H9 (cell line): ENCODE measurements around the gene EYA4. TPM values are rescaled to one million over a fixed set of nuclear protein-coding genes. Genes with fewer than 3 reads are reported as not detected.

ENCODE experiments used
- DNase-seq: peaks from one replicate; pipeline ENCODE4 v3.0.0-alpha.2; 2017
- H2AFZ ChIP-seq: one replicate; pipeline ENCODE4 v1.6.1; 2013; ENCODE audit warnings: mild to moderate bottlenecking, low read length, control low read depth, moderate library complexity
- H2AK5ac ChIP-seq: 2 replicates; pipeline ENCODE4 v1.6.1; 2013; ENCODE audit warnings: low read length, control low read depth, mixed read lengths; ENCODE audit not compliant: insufficient read length
- H2BK120ac ChIP-seq: one replicate; pipeline ENCODE4 v1.6.1; 2013; ENCODE audit warnings: low read depth, mild to moderate bottlenecking, low read length, control low read depth, inconsistent platforms; ENCODE audit not compliant: poor library complexity, severe bottlenecking
- H2BK12ac ChIP-seq: 2 replicates; pipeline ENCODE4 v1.6.1; 2013; ENCODE audit warnings: low read length, control low read depth, mixed read lengths, low read depth; ENCODE audit not compliant: insufficient read length
- H2BK15ac ChIP-seq: 2 replicates; pipeline ENCODE4 v1.6.1; 2013; ENCODE audit warnings: low read depth, low read length, control low read depth
- H2BK20ac ChIP-seq: one replicate; pipeline ENCODE4 v1.6.1; 2013; ENCODE audit warnings: low read depth, mild to moderate bottlenecking, low read length, control low read depth, inconsistent platforms; ENCODE audit not compliant: poor library complexity, severe bottlenecking
- H2BK5ac ChIP-seq: 2 replicates; pipeline ENCODE4 v1.6.1; 2013; ENCODE audit warnings: low read length, control low read depth, mixed read lengths; ENCODE audit not compliant: insufficient read length
- H3K14ac ChIP-seq: 2 replicates; pipeline ENCODE4 v1.6.1; 2013; ENCODE audit warnings: low read length, control low read depth; ENCODE audit not compliant: insufficient read depth
- H3K18ac ChIP-seq: 2 replicates; pipeline ENCODE4 v1.6.1; 2013; ENCODE audit warnings: low read depth, mild to moderate bottlenecking, mixed read lengths, low read length, control low read depth; ENCODE audit not compliant: insufficient read length
- H3K23ac ChIP-seq: 2 replicates; pipeline ENCODE4 v1.6.1; 2013; ENCODE audit warnings: low read length, control low read depth, mixed read lengths, low read depth; ENCODE audit not compliant: insufficient read length
- H3K23me2 ChIP-seq: 2 replicates; pipeline ENCODE4 v1.6.1; 2013; ENCODE audit warnings: low read depth, mild to moderate bottlenecking, mixed read lengths, low read length, control low read depth; ENCODE audit not compliant: insufficient read length, poor library complexity, severe bottlenecking
- H3K27ac ChIP-seq: 2 replicates; pipeline ENCODE4 v1.5.1; 2013; ENCODE audit warnings: low read length, control low read depth, mixed read lengths, low read depth; ENCODE audit not compliant: insufficient read length
- H3K27me3 ChIP-seq: 2 replicates; pipeline ENCODE4 v1.6.1; 2013; ENCODE audit warnings: low read length, control low read depth, inconsistent platforms; ENCODE audit not compliant: insufficient read depth
- H3K4ac ChIP-seq: 2 replicates; pipeline ENCODE4 v1.6.1; 2013; ENCODE audit warnings: low read depth, mild to moderate bottlenecking, control low read depth, inconsistent platforms, low read length, moderate library complexity
- H3K4me1 ChIP-seq: 2 replicates; pipeline ENCODE4 v1.6.1; 2013; ENCODE audit warnings: low read length, control low read depth, inconsistent platforms; ENCODE audit not compliant: insufficient read depth
- H3K4me2 ChIP-seq: 2 replicates; pipeline ENCODE4 v1.6.1; 2013; ENCODE audit warnings: low read length, control low read depth, mixed read lengths; ENCODE audit not compliant: insufficient read length, insufficient read depth
- H3K56ac ChIP-seq: 2 replicates; pipeline ENCODE4 v1.6.1; 2013; ENCODE audit warnings: low read depth, mild to moderate bottlenecking, mixed read lengths, low read length, control low read depth; ENCODE audit not compliant: insufficient read length
- H3K79me1 ChIP-seq: 2 replicates; pipeline ENCODE4 v1.6.1; 2013; ENCODE audit warnings: low read depth, mild to moderate bottlenecking, moderate library complexity, low read length, control low read depth, inconsistent platforms; ENCODE audit not compliant: insufficient read depth, poor library complexity, severe bottlenecking
- H3K79me2 ChIP-seq: 2 replicates; pipeline ENCODE4 v1.6.1; 2013; ENCODE audit warnings: low read length, control low read depth, inconsistent platforms; ENCODE audit not compliant: insufficient read depth
- H3K9ac ChIP-seq: 2 replicates; pipeline ENCODE4 v1.6.1; 2013; ENCODE audit warnings: low read length, control low read depth, mixed read lengths; ENCODE audit not compliant: insufficient read length; ENCODE audit errors: extremely low read depth
- H3K9me3 ChIP-seq: one replicate; pipeline ENCODE4 v1.6.1; 2013; ENCODE audit warnings: low read depth, low read length, inconsistent platforms; ENCODE audit not compliant: control insufficient read depth
- H3T11ph ChIP-seq: one replicate; pipeline ENCODE4 v1.6.1; 2013; ENCODE audit warnings: mild to moderate bottlenecking, low read length, control low read depth, inconsistent platforms
- H4K20me1 ChIP-seq: one replicate; pipeline ENCODE4 v1.6.1; 2013; ENCODE audit not compliant: control insufficient read depth, insufficient read length, insufficient read depth
- H4K5ac ChIP-seq: 2 replicates; pipeline ENCODE4 v1.6.1; 2013; ENCODE audit warnings: low read depth, mild to moderate bottlenecking, mixed read lengths, low read length, control low read depth; ENCODE audit not compliant: insufficient read length
- H4K8ac ChIP-seq: replicated peaks from 2 replicates; pipeline ENCODE4 v1.6.1; 2013; ENCODE audit warnings: low read length, control low read depth, mixed read lengths, low read depth; ENCODE audit not compliant: insufficient read length
- H4K91ac ChIP-seq: 2 replicates; pipeline ENCODE4 v1.6.1; 2013; ENCODE audit warnings: low read depth, mild to moderate bottlenecking, moderate library complexity, mixed read lengths, low read length, control low read depth; ENCODE audit not compliant: insufficient read length
- H3K27ac Mint-ChIP-seq, 3 experiments: 2 replicates in 2 of 3; 3 replicates in 1 of 3; pipeline ENCODE4 v1.8.0; 2020 to 2021; ENCODE audit warnings: mixed read lengths in 3 of 3, mild to moderate bottlenecking in 1 of 3, moderate library complexity in 1 of 3
- H3K27me3 Mint-ChIP-seq: 2 replicates; pipeline ENCODE4 v1.8.0; 2021; ENCODE audit warnings: low read depth, mild to moderate bottlenecking, moderate library complexity, mixed read lengths
- H3K36me3 Mint-ChIP-seq, 3 experiments: 2 replicates in 2 of 3; 3 replicates in 1 of 3; pipeline ENCODE4 v1.8.0; 2020 to 2021; ENCODE audit warnings: low read depth in 3 of 3, mixed read lengths in 3 of 3; ENCODE audit not compliant: insufficient read depth in 1 of 3
- H3K4me1 Mint-ChIP-seq, 2 experiments: 2 replicates each; pipeline ENCODE4 v1.8.0; 2020; ENCODE audit warnings: mixed read lengths in 2 of 2
- H3K4me3 Mint-ChIP-seq, 2 experiments: 2 replicates in 1 of 2; 3 replicates in 1 of 2; pipeline ENCODE4 v1.8.0; 2020 to 2021; ENCODE audit warnings: mild to moderate bottlenecking in 2 of 2, mixed read lengths in 2 of 2, moderate library complexity in 1 of 2
- H3K9me3 Mint-ChIP-seq, 2 experiments: 2 replicates in 1 of 2; 3 replicates in 1 of 2; pipeline ENCODE4 v1.8.0; 2020; ENCODE audit warnings: mild to moderate bottlenecking in 2 of 2, mixed read lengths in 2 of 2, moderate library complexity in 1 of 2
- CTCF ChIP-seq: fragments of 200-600 bp; sonication (generic); conservative IDR thresholded peaks from 3 replicates; pipeline ENCODE4 v1.8.0; 2021; ENCODE audit warnings: antibody characterized with exemption, mild to moderate bottlenecking
- WGBS: extraction: QIAGEN DNeasy Blood & Tissue Kit; methylation state at CpG from one replicate; pipeline ENCODE4 v1.1.7; 2013; ENCODE audit warnings: missing lambda C conversion rate, low lambda C conversion rate, mixed read lengths; ENCODE audit not compliant: insufficient read length; ENCODE audit errors: extremely low coverage; 5-methylcytosine and 5-hydroxymethylcytosine counted together
- total RNA-seq: library from RNA; stranded (reverse); gene quantifications from 2 replicates; pipeline ENCODE4 v1.2.1, GENCODE V29; 2021

Gene EYA4
- total RNA-seq, 1 experiment from 2014 or later, result 0.26 TPM

GRCh38 chr6:133291671-133292070, 50.5 kb downstream of the EYA4 start:
- H3K9me3 Mint-ChIP-seq, result no peaks in the 10 kb centered on the region; a peak in 1 of 5 replicates
- no peak overlapping the region for H3K14ac ChIP-seq
- WGBS, result no CpG with 5 or more reads among the region's 1 CpG
- no peaks in the 10 kb centered on the region for H3K27me3 ChIP-seq
- DNase-seq, result no peak
- H3K79me2 ChIP-seq, result no peaks in the 10 kb centered on the region
- H3T11ph ChIP-seq, result no peak overlapping the region
- no peak overlapping the region for H2BK15ac ChIP-seq
- H3K4me3 Mint-ChIP-seq, result no peak overlapping the region
- no peak overlapping the region for H3K23ac ChIP-seq
- no peak overlapping the region for H2BK20ac ChIP-seq
- H3K27ac ChIP-seq, result no peak overlapping the region
- no peak overlapping the region for H2BK12ac ChIP-seq
- no peak overlapping the region for H3K18ac ChIP-seq
- no peak overlapping the region for H4K8ac ChIP-seq
- no peak overlapping the region for H3K27ac Mint-ChIP-seq
- H3K9me3 ChIP-seq, result no peaks in the 10 kb centered on the region
- no peaks in the 10 kb centered on the region for H3K4me1 ChIP-seq
- no peak overlapping the region for H2AK5ac ChIP-seq
- TF ChIP-seq CTCF, result no peak
- no peaks in the 10 kb centered on the region for H3K4me1 Mint-ChIP-seq
- no peaks in the 10 kb centered on the region for H4K20me1 ChIP-seq
- no peaks in the 10 kb centered on the region for H3K23me2 ChIP-seq
- H3K9ac ChIP-seq, result no peak overlapping the region
- H4K5ac ChIP-seq, result no peak overlapping the region
- peaks cover 0 to 3% (median 0%) of the 10 kb centered on the region in 3 experiments; a peak in 1 of 7 replicates for H3K36me3 Mint-ChIP-seq
- no peak overlapping the region for H3K4ac ChIP-seq
- no peak overlapping the region for H2BK5ac ChIP-seq
- no peak overlapping the region for H2AFZ ChIP-seq
- H2BK120ac ChIP-seq, result no peak overlapping the region
- no peaks in the 10 kb centered on the region for H3K79me1 ChIP-seq
- no peak overlapping the region for H3K56ac ChIP-seq
- no peaks in the 10 kb centered on the region for H3K27me3 Mint-ChIP-seq
- H4K91ac ChIP-seq, result no peak overlapping the region
- H3K4me2 ChIP-seq, result no peak overlapping the region
